NOMO-1 treated with dmso at 0.1 percent for 144 hours (cell line): ENCODE results near the gene UNC5CL.

ENCODE experiments used
- DNase-seq: peaks from one replicate; lab custom pipeline; 2025; ENCODE audit not compliant: unreplicated experiment; lab: John Stamatoyannopoulos, UW

Gene UNC5CL

GRCh38 chr6:41063884-41064285 lies 24.9 kb upstream of the UNC5CL start:
- no peak for DNase-seq

GRCh38 chr6:41062056-41062455 lies 23.0 kb upstream of the UNC5CL start:
- DNase-seq: no peak

- no peak for DNase-seq
Measured at GRCh38 chr6:41061196-41061726, 22.2 kb upstream of the UNC5CL start.

- DNase-seq: no peak
Measured at GRCh38 chr6:41059556-41059955, 20.5 kb upstream of the UNC5CL start.

- DNase-seq: no peak
Measured at GRCh38 chr6:41058783-41059181, 19.8 kb upstream of the UNC5CL start.

- no peak for DNase-seq
Measured at GRCh38 chr6:41056768-41057490, 17.9 kb upstream of the UNC5CL start.

GRCh38 chr6:41055149-41055548 lies 16.1 kb upstream of the UNC5CL start:
- DNase-seq: no peak

GRCh38 chr6:41054511-41054910 lies 15.5 kb upstream of the UNC5CL start:
- no peak for DNase-seq

- no peak for DNase-seq
Measured at GRCh38 chr6:41053041-41053440, 14.0 kb upstream of the UNC5CL start, which contains the start of gene APOBEC2. Gene APOBEC2, plus strand, starts transcription at chr6:41053202. Its CDS starts 146 bp downstream, at chr6:41053348.

- peak; percentile 57 for DNase-seq
Measured at GRCh38 chr6:41051873-41052272, 12.9 kb upstream of the UNC5CL start.

GRCh38 chr6:41050536-41050935 lies 11.5 kb upstream of the UNC5CL start:
- DNase-seq: no peak

GRCh38 chr6:41049955-41050354 lies 10.9 kb upstream of the UNC5CL start:
- DNase-seq: no peak

- DNase-seq: no peak
Measured at GRCh38 chr6:41049521-41049920, 10.5 kb upstream of the UNC5CL start.

- no peak for DNase-seq
Measured at GRCh38 chr6:41047745-41048732, 9.0 kb upstream of the UNC5CL start.

- no peak for DNase-seq
Measured at GRCh38 chr6:41047306-41047705, 8.3 kb upstream of the UNC5CL start.

- DNase-seq: no peak
Measured at GRCh38 chr6:41046084-41046483, 7.1 kb upstream of the UNC5CL start.

- no peak for DNase-seq
Measured at GRCh38 chr6:41045664-41046063, 6.6 kb upstream of the UNC5CL start.

GRCh38 chr6:41043151-41043550 lies 4.1 kb upstream of the UNC5CL start:
- no peak for DNase-seq

- no peak for DNase-seq
Measured at GRCh38 chr6:41042226-41043055, 3.4 kb upstream of the UNC5CL start, which contains the start of gene TSPO2. Gene TSPO2, plus strand, starts transcription at chr6:41042467. Its CDS starts 519 bp downstream, at chr6:41042986.

- DNase-seq: no peak
Measured at GRCh38 chr6:41040940-41041536, 2.0 kb upstream of the UNC5CL start.
